ENCODE data around the gene CITED2. TPM values are rescaled to one million over a fixed set of nuclear protein-coding genes. Genes with fewer than 3 reads are reported as not detected.

CITED2 gene
- total and polyA plus RNA-seq, 2 donors from 2014 or later, result 72.1 to 215 TPM

- Histone ChIP-seq H3K9ac (ENCODE audit: low read length in 3 of 3) (no peak overlapping the region), H3K36me3 (ENCODE audit: control insufficient read depth in 2 of 3, insufficient read depth in 3 of 3, low read length in 3 of 3) (no peaks in the 10 kb centered on the region), H3K27ac (ENCODE audit: low read depth in 2 of 2, low read length in 2 of 2) (no peak overlapping the region), H3K4me1 (ENCODE audit: control insufficient read depth in 2 of 3, insufficient read depth in 2 of 3, low read depth in 1 of 3, low read length in 3 of 3) (no peaks in the 10 kb centered on the region), H3K4me3 (ENCODE audit: low read length in 3 of 3) (no peak overlapping the region), H3K9me3 (ENCODE audit: control insufficient read depth in 2 of 3, insufficient read depth in 1 of 3, low read length in 3 of 3) (no peaks in the 10 kb centered on the region), H3K27me3 (ENCODE audit: control insufficient read depth, insufficient read depth, low read length) (no peaks in the 10 kb centered on the region)
- no peak for TF ChIP-seq CTCF (IDR thresholded peaks at IDR 0.05; ENCODE audit: borderline replicate concordance, extremely low read depth, insufficient read depth)
- FAIRE-seq, result no peak
- intact Hi-C loops (cut with DNase I), result no loop called here
- no peak for DNase-seq
These were observed 35.7 kb downstream of the CITED2 start for GRCh38 chr6:139338795-139339194.

- FAIRE-seq (no peak), DNase-seq (no peak)
- no peak overlapping the region for H3K27ac ChIP-seq (ENCODE audit: low read depth in 2 of 2, low read length in 2 of 2)
- TF ChIP-seq CTCF (IDR thresholded peaks at IDR 0.05; ENCODE audit: borderline replicate concordance, extremely low read depth, insufficient read depth), result no peak
- no peak overlapping the region for H3K4me3 ChIP-seq (ENCODE audit: low read length in 3 of 3)
- no peaks in the 10 kb centered on the region for H3K27me3 ChIP-seq (ENCODE audit: control insufficient read depth, insufficient read depth, low read length)
- intact Hi-C loops (cut with DNase I), result no loop called here
- H3K9ac ChIP-seq (ENCODE audit: low read length in 3 of 3), result no peak overlapping the region
- H3K36me3 ChIP-seq (ENCODE audit: control insufficient read depth in 2 of 3, insufficient read depth in 3 of 3, low read length in 3 of 3), result no peaks in the 10 kb centered on the region
- H3K4me1 ChIP-seq (ENCODE audit: control insufficient read depth in 2 of 3, insufficient read depth in 2 of 3, low read depth in 1 of 3, low read length in 3 of 3), result no peaks in the 10 kb centered on the region
- H3K9me3 ChIP-seq (ENCODE audit: control insufficient read depth in 2 of 3, insufficient read depth in 1 of 3, low read length in 3 of 3), result no peaks in the 10 kb centered on the region
These were observed 36.6 kb downstream of the CITED2 start for GRCh38 chr6:139337830-139338229.

GRCh38 chr6:139337001-139337400 is 37.4 kb downstream of the CITED2 start:
- Histone ChIP-seq H3K27me3 (ENCODE audit: control insufficient read depth, insufficient read depth, low read length) (no peaks in the 10 kb centered on the region), H3K4me3 (ENCODE audit: low read length in 3 of 3) (no peak overlapping the region), H3K4me1 (ENCODE audit: control insufficient read depth in 2 of 3, insufficient read depth in 2 of 3, low read depth in 1 of 3, low read length in 3 of 3) (no peaks in the 10 kb centered on the region), H3K36me3 (ENCODE audit: control insufficient read depth in 2 of 3, insufficient read depth in 3 of 3, low read length in 3 of 3) (no peaks in the 10 kb centered on the region), H3K9ac (ENCODE audit: low read length in 3 of 3) (no peak overlapping the region), H3K9me3 (ENCODE audit: control insufficient read depth in 2 of 3, insufficient read depth in 1 of 3, low read length in 3 of 3) (no peaks in the 10 kb centered on the region), H3K27ac (ENCODE audit: low read depth in 2 of 2, low read length in 2 of 2) (no peak overlapping the region)
- TF ChIP-seq CTCF (IDR thresholded peaks at IDR 0.05; ENCODE audit: borderline replicate concordance, extremely low read depth, insufficient read depth), result no peak
- intact Hi-C loops (cut with DNase I), result no loop called here
- FAIRE-seq (no peak), DNase-seq (no peak)

GRCh38 chr6:139336488-139336887 is 38.0 kb downstream of the CITED2 start:
- H3K9ac ChIP-seq (ENCODE audit: low read length in 3 of 3), result no peak overlapping the region
- H3K27ac ChIP-seq (ENCODE audit: low read depth in 2 of 2, low read length in 2 of 2), result no peak overlapping the region
- H3K4me1 ChIP-seq (ENCODE audit: control insufficient read depth in 2 of 3, insufficient read depth in 2 of 3, low read depth in 1 of 3, low read length in 3 of 3), result no peaks in the 10 kb centered on the region
- no peak for FAIRE-seq
- intact Hi-C loops (cut with DNase I), result no loop called here
- no peaks in the 10 kb centered on the region for H3K27me3 ChIP-seq (ENCODE audit: control insufficient read depth, insufficient read depth, low read length)
- no peaks in the 10 kb centered on the region for H3K9me3 ChIP-seq (ENCODE audit: control insufficient read depth in 2 of 3, insufficient read depth in 1 of 3, low read length in 3 of 3)
- DNase-seq, result no peak
- H3K4me3 ChIP-seq (ENCODE audit: low read length in 3 of 3), result no peak overlapping the region
- no peak for TF ChIP-seq CTCF (IDR thresholded peaks at IDR 0.05; ENCODE audit: borderline replicate concordance, extremely low read depth, insufficient read depth)
- no peaks in the 10 kb centered on the region for H3K36me3 ChIP-seq (ENCODE audit: control insufficient read depth in 2 of 3, insufficient read depth in 3 of 3, low read length in 3 of 3)

All from kidney (tissue), 14 donors.